HG03045 (cell line): ENCODE data around the gene EDIL3.

Experiments
- ATAC-seq: cut with Tn5 transposase; IDR thresholded peaks from one replicate; pipeline ENCODE4 v1.9.1; 2021; ENCODE audit warnings: mild to moderate bottlenecking, moderate library complexity; ENCODE audit not compliant: unreplicated experiment

EDIL3 gene

GRCh38 chr5:83973925-83974815, 410.5 kb downstream of the EDIL3 start:
- ATAC-seq = no peak

DNA sequence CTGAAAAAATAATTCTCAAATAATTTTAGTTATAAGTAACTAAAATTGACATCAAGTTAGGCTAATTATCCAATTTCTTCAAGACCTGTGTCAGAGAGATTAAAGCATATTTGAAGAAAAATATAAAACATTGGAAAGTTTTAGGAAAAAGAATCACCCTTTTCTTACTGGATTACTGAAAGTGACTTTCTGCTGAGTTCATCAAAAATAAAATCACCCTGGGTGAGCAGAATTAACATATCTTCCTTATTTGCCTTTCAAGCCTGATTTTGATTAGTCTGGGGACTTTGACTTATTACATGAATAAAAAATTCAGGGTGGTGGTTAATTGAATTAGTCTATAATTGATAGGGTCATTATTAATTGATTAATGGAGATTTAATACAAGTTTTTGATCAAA, 411.8 kb downstream of the EDIL3 start:
- no peak for ATAC-seq

DNA sequence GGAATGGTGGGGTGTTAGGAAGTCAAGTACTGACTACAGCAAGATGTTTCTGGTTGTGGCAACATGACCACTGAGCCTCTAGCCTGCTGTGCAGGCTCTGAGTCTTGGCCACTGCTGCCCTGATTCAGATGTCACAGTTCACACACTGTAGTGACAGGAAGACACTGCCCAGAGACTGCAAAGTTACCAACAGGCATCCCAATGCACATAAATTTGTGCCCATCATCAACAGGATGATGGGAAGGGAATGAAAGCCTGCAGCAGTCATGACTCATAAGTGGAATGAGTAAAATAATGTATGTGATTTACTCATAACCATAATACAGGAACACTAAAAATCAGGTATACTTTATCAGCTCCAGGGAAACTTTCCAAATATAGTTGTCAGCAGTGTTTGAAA, 412.4 kb downstream of the EDIL3 start:
- no peak for ATAC-seq

DNA sequence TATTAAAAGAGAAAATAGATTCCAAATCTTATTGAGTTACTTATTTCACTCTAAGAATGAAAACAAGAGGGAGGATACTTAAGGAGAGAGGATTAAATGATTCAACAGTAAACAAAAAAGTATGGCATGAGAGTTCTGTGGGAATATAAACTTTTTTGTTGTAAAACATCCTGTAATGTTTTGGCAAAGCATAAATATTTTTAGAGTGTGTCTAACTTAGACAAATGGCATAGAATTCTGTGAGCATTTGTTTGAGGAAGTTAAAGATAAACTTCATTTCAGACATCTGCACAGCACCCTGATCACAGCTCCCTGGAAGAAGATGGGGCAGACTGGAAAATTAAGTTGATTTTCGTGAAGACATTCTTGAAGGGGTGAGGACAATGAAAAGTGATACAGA, 417.3 kb downstream of the EDIL3 start:
- ATAC-seq = no peak

DNA sequence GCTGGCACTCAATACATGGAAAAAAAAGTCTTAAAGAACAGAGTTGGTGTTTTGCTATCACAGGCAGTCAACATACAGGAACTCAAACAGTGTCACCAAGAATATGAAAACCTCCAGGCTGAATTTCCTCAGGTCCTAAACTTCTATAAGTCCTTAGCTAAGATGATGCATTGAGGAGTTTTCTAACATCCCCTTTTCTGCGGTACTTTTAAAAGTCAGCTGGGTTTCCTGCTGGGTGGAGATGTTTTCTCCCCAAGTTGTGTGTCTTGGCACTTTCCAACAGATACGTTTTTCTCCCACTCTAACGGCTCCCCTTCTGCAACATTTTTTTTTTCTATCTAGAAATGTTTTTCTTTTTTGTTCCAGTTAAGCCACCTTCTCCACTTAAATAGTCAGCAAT, 419.2 kb downstream of the EDIL3 start:
- no peak for ATAC-seq

DNA sequence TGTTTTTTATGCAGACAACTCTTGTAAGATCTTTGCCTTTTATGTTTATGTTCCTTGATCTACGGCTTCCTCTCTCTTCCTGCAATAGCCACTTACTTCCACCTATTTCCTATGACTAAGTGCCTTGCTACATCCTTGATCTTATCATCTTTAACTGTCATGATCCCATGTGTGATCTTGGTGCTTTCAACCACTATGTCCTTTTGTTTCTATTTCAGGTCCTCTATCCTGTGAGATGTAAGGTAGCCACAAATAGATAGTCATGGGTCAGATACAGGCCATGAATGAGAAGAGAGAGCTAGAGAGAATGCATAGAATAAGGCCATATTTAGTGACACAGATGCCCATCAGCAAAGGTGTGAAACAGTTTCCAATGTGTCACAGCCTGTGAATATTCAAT, 420.4 kb downstream of the EDIL3 start:
- no peak for ATAC-seq

DNA sequence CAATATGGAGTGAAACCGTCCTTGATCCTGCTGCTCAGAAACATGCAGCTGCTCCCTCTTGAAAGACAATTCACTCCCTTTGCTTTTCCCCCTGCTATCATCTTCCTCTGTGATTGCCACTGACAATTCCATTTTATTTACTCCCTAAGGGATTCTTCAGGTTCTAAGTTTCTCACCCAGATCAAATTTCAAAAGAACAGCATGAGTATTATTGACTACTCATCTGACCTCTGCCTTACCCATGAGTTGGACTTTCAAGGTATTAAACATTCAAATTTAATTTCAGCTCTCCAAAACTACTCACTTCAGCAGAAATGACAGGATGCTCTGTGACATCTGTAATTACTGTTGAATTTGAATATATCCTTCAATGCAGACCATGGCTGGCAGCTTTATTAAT, 427.5 kb downstream of the EDIL3 start:
- ATAC-seq = no peak

- no peak for ATAC-seq
Observed at GRCh38 chr5:83956386-83956785, 428.3 kb downstream of the EDIL3 start.

- no peak for ATAC-seq
Observed at GRCh38 chr5:83955916-83956315, 428.8 kb downstream of the EDIL3 start.

DNA sequence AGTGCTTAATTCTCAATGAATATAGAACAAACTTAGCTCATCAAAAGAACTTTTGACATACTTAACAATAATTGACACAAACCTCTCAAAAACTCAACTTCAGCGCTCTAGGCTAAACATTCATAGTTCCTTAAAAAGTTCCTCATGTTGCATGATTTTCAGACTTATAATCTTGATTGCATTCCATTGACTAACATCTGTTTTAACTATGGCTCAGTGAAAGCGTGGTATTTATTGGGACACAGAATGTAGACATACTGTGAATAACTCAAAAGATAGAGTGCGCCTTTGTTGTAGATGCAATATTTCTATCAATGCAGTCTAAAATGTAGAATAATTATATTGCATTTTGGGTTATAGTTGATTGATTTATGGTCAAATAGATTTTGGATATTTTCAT, 436.9 kb downstream of the EDIL3 start:
- no peak for ATAC-seq

GRCh38 chr5:83946516-83946915, 438.2 kb downstream of the EDIL3 start:
- ATAC-seq = no peak

- ATAC-seq = no peak
Observed at GRCh38 chr5:83942155-83942554, 442.5 kb downstream of the EDIL3 start.

DNA sequence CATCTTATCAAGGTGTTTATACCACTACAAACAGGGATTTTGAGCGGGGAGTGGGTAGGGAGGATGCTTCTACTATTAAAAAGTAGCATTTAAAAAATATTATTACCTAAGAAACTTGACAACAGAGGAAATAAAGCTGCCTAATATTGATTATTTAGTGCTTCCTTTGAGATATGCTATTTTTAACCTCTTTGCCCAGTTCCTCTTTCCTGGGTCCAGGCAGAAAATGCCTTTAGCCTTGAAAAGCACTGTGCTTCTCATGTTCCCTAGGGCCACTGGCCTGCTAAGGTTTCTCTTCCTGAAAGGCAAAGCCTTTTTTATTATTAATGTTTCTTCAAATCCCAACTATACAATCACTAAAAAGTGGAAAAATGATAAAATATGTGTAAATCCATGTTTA, 446.8 kb downstream of the EDIL3 start:
- no peak for ATAC-seq

- no peak for ATAC-seq
Observed at GRCh38 chr5:83931969-83932368, 452.7 kb downstream of the EDIL3 start.

DNA sequence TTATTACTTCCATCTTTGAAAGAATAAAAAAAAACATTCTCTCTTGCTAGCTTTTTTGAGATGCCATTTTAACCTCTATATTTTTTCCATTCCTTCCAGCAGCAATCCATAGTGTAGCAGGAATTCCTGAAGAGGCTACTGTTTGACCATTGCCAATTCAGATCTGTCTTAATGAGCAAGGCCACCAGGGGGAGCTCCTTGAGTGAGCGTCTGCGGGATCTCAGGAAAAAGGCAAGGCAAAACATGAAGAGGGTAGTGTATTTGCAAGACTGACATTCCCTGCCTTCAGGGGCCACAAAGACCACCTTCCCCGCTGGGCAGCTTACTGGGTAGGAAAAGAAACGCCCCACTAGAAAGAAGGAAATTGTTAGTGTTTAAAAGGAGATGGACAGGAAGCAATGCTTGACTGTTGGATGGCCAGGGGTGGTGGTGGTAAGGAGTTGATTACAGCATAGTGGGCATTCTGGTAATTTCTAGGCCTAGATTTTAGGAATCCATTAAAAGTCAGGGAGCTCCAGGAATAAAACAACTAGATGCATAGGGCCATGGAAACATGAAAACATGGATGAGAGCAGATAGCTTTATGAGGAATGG, 457.4 kb downstream of the EDIL3 start:
- ATAC-seq = no peak

DNA sequence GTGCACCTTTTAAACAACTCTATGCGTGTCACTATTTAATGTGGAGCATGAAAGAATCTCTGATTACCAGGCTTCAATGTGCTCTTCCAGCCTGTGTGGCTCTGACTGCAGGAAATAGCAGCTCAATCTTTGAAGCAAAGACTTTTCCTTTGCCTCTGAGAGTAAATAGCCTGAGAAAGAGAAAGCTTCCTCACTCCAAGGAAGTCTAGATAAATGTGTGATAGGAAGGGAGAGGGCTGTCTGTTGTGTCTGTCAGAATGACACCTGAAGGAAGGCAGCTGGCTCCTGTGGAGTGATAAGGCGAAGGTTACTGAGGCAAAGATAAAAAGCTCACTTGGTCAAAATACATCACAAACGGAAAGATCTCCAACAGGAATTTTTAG, 458.7 kb downstream of the EDIL3 start:
- no peak for ATAC-seq

- no peak for ATAC-seq
Observed at GRCh38 chr5:83925321-83925954, 459.2 kb downstream of the EDIL3 start.

GRCh38 chr5:83924891-83925290, 459.8 kb downstream of the EDIL3 start:
- no peak for ATAC-seq

DNA sequence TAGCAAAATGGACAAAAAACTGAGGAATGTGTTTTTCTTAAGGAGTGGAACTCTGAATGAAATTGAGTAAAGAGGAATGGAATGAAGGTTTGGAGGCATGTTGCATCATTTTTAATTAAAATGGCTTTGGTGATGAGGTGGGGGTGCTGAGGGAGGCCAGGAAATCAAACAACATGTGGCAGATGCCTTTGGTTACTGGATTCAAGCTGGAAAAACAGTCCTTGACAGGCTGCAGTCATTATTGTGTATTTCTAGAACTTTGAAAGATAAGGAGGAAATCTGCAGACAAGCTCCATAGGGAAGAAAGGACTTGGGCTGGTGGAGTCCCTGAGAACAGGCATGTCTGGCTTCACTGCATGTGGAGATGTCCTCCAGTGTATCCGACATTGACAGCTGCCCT, 460.5 kb downstream of the EDIL3 start:
- no peak for ATAC-seq

GRCh38 chr5:83922699-83923098, 462.0 kb downstream of the EDIL3 start:
- ATAC-seq = no peak

DNA sequence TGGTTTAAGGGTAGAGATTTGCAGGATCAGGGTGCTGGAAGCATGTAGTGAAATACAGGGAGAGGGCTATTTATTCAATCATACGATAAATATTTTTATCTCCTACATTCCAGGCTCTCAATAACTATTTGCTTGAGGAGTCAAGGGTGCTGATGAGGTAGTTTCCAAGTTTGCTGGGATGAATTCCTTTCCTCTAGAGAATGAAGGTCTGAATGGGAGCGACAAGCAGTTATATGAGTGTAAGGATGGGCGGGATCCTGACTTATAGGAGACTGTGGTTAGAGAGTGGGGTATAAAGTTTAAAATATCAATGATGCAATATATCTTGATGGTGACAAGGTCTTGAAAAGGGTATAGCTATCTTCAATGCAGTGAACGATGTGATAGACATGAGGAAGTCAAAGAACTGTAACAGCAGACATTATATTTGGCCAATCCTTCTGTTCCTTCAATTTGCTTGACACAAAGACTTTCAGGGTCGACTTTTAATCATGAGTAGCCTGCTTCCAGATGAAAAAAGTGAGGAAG, 462.9 kb downstream of the EDIL3 start:
- ATAC-seq = no peak
